T-helper 1 cell treated with Interleukin-12 subunit alpha and Interleukin-12 subunit beta and Interleukin-4 antibody, amounts not matched to agents 30 ng/mL and 1 ng/mL, for 36 hours (primary cell): ENCODE data around the gene RAB4B. TPM values are rescaled to one million over a fixed set of nuclear protein-coding genes. Genes with fewer than 3 reads are reported as not detected.
"Not testable (repeated sequence)": the region's sequence is repeated elsewhere in the genome, so short reads cannot be mapped to it uniquely, and the experiment has no call there.

Experiments used
- intact Hi-C: fragments of 100-400 bp; cut with micrococcal nuclease; formaldehyde crosslinking; loops from one replicate; pipeline ENCODE4 v1.15.1; 2024
- total RNA-seq: library from RNA; stranded (reverse); gene quantifications from 2 replicates; pipeline ENCODE4 v1.2.3, GENCODE V29; 2022

RAB4B gene
- total RNA-seq, 1 donor from 2014 or later: 57.5 TPM

GRCh38 chr19:40813182-40813581 lies 35.1 kb downstream of the RAB4B start:
- intact Hi-C loops: no loop called here

- intact Hi-C loops: loop anchor here (5.0 kb wide), 1 partner anchor 312 kb away; no protein-coding TSS in a partner anchor
These were observed 37.2 kb downstream of the RAB4B start for GRCh38 chr19:40815223-40815622.

- intact Hi-C loops: loop anchor here (1.0 to 5.0 kb wide), 3 partner anchors 40 to 309 kb away; partner anchors contain the start of gene RAB4B
These were observed 40.7 kb downstream of the RAB4B start for GRCh38 chr19:40818480-40819399.

- intact Hi-C loops: loop anchor here (1.0 to 5.0 kb wide), 3 partner anchors 41 to 308 kb away; partner anchors contain the start of gene RAB4B
These were observed 41.6 kb downstream of the RAB4B start for GRCh38 chr19:40819479-40820234.

- intact Hi-C loops: no loop called here
These were observed 44.1 kb downstream of the RAB4B start for GRCh38 chr19:40822161-40822560.

GRCh38 chr19:40822704-40823553 lies 44.9 kb downstream of the RAB4B start:
- intact Hi-C loops: not testable (repeated sequence)

- intact Hi-C loops: not testable (repeated sequence)
These were observed 46.9 kb downstream of the RAB4B start for GRCh38 chr19:40824916-40825315.

- intact Hi-C loops: not testable (repeated sequence)
These were observed 47.5 kb downstream of the RAB4B start for GRCh38 chr19:40825460-40826095.

- intact Hi-C loops: not testable (repeated sequence)
These were observed 48.3 kb downstream of the RAB4B start for GRCh38 chr19:40826312-40826698.

- intact Hi-C loops: not testable (repeated sequence)
These were observed 48.8 kb downstream of the RAB4B start for GRCh38 chr19:40826699-40827385.

- intact Hi-C loops: no loop called here
These were observed 49.6 kb downstream of the RAB4B start for GRCh38 chr19:40827386-40828247.

- intact Hi-C loops: no loop called here
These were observed 51.2 kb downstream of the RAB4B start for GRCh38 chr19:40829205-40829604.

GRCh38 chr19:40830741-40831140 lies 52.7 kb downstream of the RAB4B start:
- intact Hi-C loops: not testable (repeated sequence)

GRCh38 chr19:40831502-40832430 lies 53.7 kb downstream of the RAB4B start:
- intact Hi-C loops: no loop called here

GRCh38 chr19:40832431-40832790 lies 54.4 kb downstream of the RAB4B start:
- intact Hi-C loops: not testable (repeated sequence)

GRCh38 chr19:40833728-40834533 lies 55.9 kb downstream of the RAB4B start:
- intact Hi-C loops: not testable (repeated sequence)

GRCh38 chr19:40836754-40837429 lies 58.8 kb downstream of the RAB4B start:
- intact Hi-C loops: no loop called here
